ENCODE data around the gene PIGV. TPM values are rescaled to one million over a fixed set of nuclear protein-coding genes. Genes with fewer than 3 reads are reported as not detected.

The PIGV gene
- total and polyA plus RNA-seq, 2 donors (not counting 1 experiment from before 2014, with no cell fraction given): 9.2 to 17.4 TPM

DNA sequence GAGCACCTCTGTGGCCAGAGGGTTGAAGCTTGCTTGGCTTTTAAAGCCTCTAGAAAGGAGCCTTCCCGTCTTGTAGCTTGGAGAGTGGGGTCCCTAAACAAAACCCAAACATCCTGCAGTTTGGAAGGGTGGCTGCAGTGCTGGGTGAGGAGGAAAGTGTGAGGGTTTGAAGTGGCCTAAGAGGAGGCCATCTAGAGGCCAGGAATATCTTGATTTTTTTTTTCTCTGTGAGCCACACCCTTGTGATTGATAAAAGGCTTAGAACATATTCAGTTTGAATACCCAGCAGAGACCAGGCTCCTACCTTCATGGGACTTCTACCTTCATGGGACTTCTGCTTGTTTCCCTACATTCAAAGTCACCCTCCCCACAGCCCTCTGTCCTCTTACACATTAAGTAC lies 37.3 kb upstream of the PIGV start:
- Histone ChIP-seq H4K20me1 (ENCODE audit: control insufficient read depth, insufficient read depth, low read length, poor library complexity, severe bottlenecking) (peaks cover 49% of the 10 kb centered on the region), H3K27ac (ENCODE audit: low read length in 2 of 2) (peak overlapping the region in 1 of 2 donors; percentile 67), H3K79me2 (ENCODE audit: control insufficient read depth, insufficient read depth, low read length) (peaks cover 99% of the 10 kb centered on the region), H2AFZ (ENCODE audit: insufficient read depth, low read depth, low read length, poor library complexity, severe bottlenecking) (no peak overlapping the region), H3K9ac (ENCODE audit: low read length) (no peak overlapping the region), H3K4me2 (replicated peaks; ENCODE audit: low read depth, low read length, poor library complexity, severe bottlenecking) (no peak overlapping the region), H3K27me3 (replicated peaks in 1 of 4; ENCODE audit: control extremely low read depth in 1 of 4, control insufficient read depth in 3 of 4, insufficient read depth in 4 of 4, low read length in 3 of 4) (no peaks in the 10 kb centered on the region), H3K9me3 (ENCODE audit: control extremely low read depth in 1 of 3, control insufficient read depth in 2 of 3, insufficient read depth in 1 of 3, low read length in 2 of 3) (no peaks in the 10 kb centered on the region), H3K36me3 (replicated peaks in 1 of 2; ENCODE audit: control extremely low read depth in 1 of 2, control insufficient read depth in 1 of 2, extremely low read depth in 1 of 2, insufficient read depth in 2 of 2, low read length in 1 of 2) (peaks cover 0 to 72% of the 10 kb centered on the region in 2 experiments), H3K4me3 (ENCODE audit: control extremely low read depth in 1 of 5, extremely low read depth in 1 of 5, insufficient read depth in 1 of 5, low read depth in 2 of 5, low read length in 4 of 5) (no peak overlapping the region), H3K4me1 (ENCODE audit: control insufficient read depth in 2 of 2, insufficient read depth in 2 of 2, low read length in 2 of 2) (peaks cover 30 to 38% of the 10 kb centered on the region in 2 donors)
- no peak overlapping the region for H3K4me3 Mint-ChIP-seq
- no peaks in the 10 kb centered on the region for H3K9me3 Mint-ChIP-seq (ENCODE audit: insufficient read depth)
- no peak for ATAC-seq (ENCODE audit: low read depth)
- ChIA-PET POLR2A (interaction anchor here (0.7 kb wide), 1 partner anchor 13 kb away, joined by 3 read pairs; no protein-coding TSS in a partner anchor), CTCF (interaction anchor here (0.9 kb wide), 1 partner anchor 27 kb away, joined by 3 read pairs; no protein-coding TSS in a partner anchor)
- H3K27ac Mint-ChIP-seq: peak overlapping the region; percentile 77
- peaks cover 59% of the 10 kb centered on the region for H3K4me1 Mint-ChIP-seq
- WGBS (ENCODE audit: insufficient coverage): 80% methylated on average over 1 of the region's 1 CpG
- no peak for DNase-seq
- intact Hi-C loops (cut with micrococcal nuclease): no loop called here
- H3K27me3 Mint-ChIP-seq: no peaks in the 10 kb centered on the region
- TF ChIP-seq EZH2 (IDR thresholded peaks at IDR 0.05; ENCODE audit: borderline replicate concordance, insufficient read depth, low read depth, low read length, poor library complexity, severe bottlenecking): no peak
- no peak for TF ChIP-seq CTCF (IDR thresholded peaks at IDR 0.05)

GRCh38 chr1:26752519-26752918 lies 35.2 kb upstream of the PIGV start:
- H3K4me1 ChIP-seq (ENCODE audit: control insufficient read depth in 2 of 2, insufficient read depth in 2 of 2, low read length in 2 of 2): peaks cover 10 to 21% of the 10 kb centered on the region in 2 donors
- intact Hi-C loops (cut with micrococcal nuclease): no loop called here
- DNase-seq (no peak), ATAC-seq (ENCODE audit: low read depth) (no peak)
- ChIA-PET CTCF (no interaction called here), POLR2A (no interaction called here)
- H2AFZ ChIP-seq (ENCODE audit: insufficient read depth, low read depth, low read length, poor library complexity, severe bottlenecking): no peak overlapping the region
- peaks cover 98% of the 10 kb centered on the region for H3K79me2 ChIP-seq (ENCODE audit: control insufficient read depth, insufficient read depth, low read length)
- H3K36me3 ChIP-seq (replicated peaks in 1 of 2; ENCODE audit: control extremely low read depth in 1 of 2, control insufficient read depth in 1 of 2, extremely low read depth in 1 of 2, insufficient read depth in 2 of 2, low read length in 1 of 2): peaks cover 0 to 66% of the 10 kb centered on the region in 2 experiments
- no peak for TF ChIP-seq CTCF (IDR thresholded peaks at IDR 0.05)
- TF ChIP-seq EZH2 (IDR thresholded peaks at IDR 0.05; ENCODE audit: borderline replicate concordance, insufficient read depth, low read depth, low read length, poor library complexity, severe bottlenecking): no peak
- H3K4me1 Mint-ChIP-seq: peaks cover 48% of the 10 kb centered on the region
- 100% methylated on average over 2 of the region's 4 CpGs for WGBS (ENCODE audit: insufficient coverage)
- H3K27ac ChIP-seq (ENCODE audit: low read length in 2 of 2): no peak overlapping the region
- H3K4me3 Mint-ChIP-seq: no peak overlapping the region
- H3K27me3 Mint-ChIP-seq: no peaks in the 10 kb centered on the region
- peak overlapping the region; percentile 53 for H3K27ac Mint-ChIP-seq
- H3K27me3 ChIP-seq (replicated peaks in 1 of 4; ENCODE audit: control extremely low read depth in 1 of 4, control insufficient read depth in 3 of 4, insufficient read depth in 4 of 4, low read length in 3 of 4): no peaks in the 10 kb centered on the region
- H3K9me3 Mint-ChIP-seq (ENCODE audit: insufficient read depth): no peaks in the 10 kb centered on the region
- H3K4me2 ChIP-seq (replicated peaks; ENCODE audit: low read depth, low read length, poor library complexity, severe bottlenecking): no peak overlapping the region
- H4K20me1 ChIP-seq (ENCODE audit: control insufficient read depth, insufficient read depth, low read length, poor library complexity, severe bottlenecking): peaks cover 51% of the 10 kb centered on the region
- no peak overlapping the region for H3K9ac ChIP-seq (ENCODE audit: low read length)
- H3K4me3 ChIP-seq (ENCODE audit: control extremely low read depth in 1 of 5, extremely low read depth in 1 of 5, insufficient read depth in 1 of 5, low read depth in 2 of 5, low read length in 4 of 5): no peak overlapping the region
- no peaks in the 10 kb centered on the region for H3K9me3 ChIP-seq (ENCODE audit: control extremely low read depth in 1 of 3, control insufficient read depth in 2 of 3, insufficient read depth in 1 of 3, low read length in 2 of 3)
